GM19468 (cell line): Measurements from ENCODE around the gene DLG4.
"Not testable (repeated sequence)": the region's sequence is repeated elsewhere in the genome, so short reads cannot be mapped to it uniquely, and the experiment has no call there.

ENCODE experiments used
- ATAC-seq: cut with Tn5 transposase; IDR thresholded peaks from one replicate; pipeline ENCODE4 v1.9.1; 2021; ENCODE audit warnings: mild to moderate bottlenecking, moderate library complexity, moderate number of reproducible peaks; ENCODE audit not compliant: unreplicated experiment; ENCODE audit errors: extremely low read depth

DLG4 gene

GRCh38 chr17:7173687-7174602, 45.7 kb downstream of the DLG4 start:
- no peak for ATAC-seq

DNA sequence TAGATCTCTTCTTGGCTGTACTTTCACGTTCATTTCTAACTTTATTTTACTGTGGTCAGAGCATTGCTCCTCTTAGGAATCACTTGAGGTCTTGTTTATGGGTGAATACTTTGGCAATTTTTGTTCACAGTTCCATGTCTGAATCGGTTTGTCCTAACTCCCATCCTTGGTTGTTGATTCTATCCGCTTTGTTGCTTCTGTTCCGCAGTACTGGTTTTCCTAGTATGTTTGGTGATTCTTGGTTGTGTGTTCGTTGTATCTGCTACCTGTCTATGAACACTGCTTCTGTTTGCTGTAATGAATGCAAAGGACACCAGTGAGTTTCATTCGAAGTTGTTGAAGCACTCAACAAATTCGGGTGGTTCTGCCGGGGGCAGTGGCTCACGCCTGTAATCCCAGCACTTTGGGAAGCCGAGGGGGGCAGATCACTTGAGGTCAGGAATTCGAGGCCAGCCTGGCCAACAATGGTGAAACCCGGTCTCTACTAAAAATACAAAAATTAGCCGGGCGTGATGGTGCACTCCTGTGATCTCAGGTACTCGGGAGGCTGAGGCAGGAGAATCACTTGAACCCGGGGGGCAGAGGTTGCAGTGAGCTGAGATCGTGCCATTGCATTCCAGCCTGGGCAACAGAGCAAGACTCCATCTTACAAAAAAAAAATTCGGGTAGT, 47.0 kb downstream of the DLG4 start:
- ATAC-seq = not testable (repeated sequence)

DNA sequence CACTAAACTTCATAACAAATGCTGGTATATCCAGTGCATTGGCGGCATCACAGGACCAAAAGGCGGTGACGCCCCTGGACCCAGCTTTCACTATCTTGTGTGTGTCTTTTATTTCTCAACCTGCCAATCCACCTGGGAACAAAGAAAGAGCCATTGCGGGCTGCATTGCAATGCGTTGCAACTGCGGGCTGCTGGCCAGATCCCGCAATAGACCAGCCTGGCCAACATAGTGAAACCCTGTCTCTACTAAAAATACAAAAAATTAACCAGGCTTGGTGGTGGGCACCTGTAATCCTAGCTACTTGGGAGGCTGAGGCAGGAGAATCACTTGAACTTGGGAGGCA, 50.1 kb downstream of the DLG4 start:
- ATAC-seq = not testable (repeated sequence)

DNA sequence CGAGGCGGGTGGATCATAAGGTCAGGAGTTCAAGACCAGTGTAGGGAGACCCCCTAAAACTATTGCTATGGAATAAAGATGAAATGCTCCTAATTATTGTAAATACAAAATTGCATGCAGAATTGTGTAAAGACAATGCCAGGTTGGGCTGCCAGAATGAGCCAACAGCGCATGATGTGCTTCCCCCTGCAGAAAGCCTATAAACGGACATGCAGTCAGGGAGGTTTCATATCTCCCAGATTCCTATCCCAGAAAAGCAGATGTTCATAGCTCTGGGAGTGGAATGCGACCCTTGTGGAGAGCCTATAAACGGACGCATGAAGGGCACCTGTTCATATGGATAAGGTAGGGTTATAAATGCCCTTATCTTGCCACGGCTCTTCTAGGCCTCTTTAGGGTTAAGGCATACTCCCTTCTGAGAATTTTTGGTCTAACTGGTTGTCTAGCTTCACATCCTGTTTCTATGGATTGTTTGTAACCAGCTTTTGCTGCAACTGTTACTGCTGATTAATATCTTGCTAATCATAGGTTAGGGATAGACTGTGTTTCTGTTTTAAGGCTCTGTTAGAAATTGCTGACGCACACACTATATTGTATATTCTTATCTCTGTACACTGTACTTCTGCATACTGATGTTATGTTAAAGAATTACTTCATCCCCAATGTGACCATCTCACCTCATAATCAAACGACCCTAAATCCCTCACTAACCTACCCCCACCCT, 50.6 kb downstream of the DLG4 start:
- ATAC-seq = not testable (repeated sequence)

DNA sequence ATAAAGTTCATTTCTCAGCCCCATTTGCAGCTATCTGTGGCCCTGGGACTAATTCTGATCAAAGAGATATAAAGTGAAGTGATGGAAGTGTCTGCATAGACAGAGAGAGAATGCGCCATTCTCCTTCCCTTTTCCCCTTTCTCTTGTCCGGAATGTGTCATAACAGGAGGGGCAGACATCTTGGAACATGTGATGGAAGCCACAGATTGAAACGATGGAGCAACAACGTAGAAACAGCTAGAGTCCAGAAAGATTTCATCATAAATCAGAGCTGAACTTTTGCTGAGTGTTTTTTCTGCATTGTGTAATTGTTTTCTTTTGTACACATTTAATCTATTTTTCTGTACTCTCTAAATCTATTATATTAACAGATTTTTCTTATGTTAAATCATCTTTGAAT, 51.8 kb downstream of the DLG4 start:
- ATAC-seq = no peak

GRCh38 chr17:7166873-7167272, 52.8 kb downstream of the DLG4 start:
- no peak for ATAC-seq

- ATAC-seq = not testable (repeated sequence)
These were observed 60.1 kb downstream of the DLG4 start for GRCh38 chr17:7159571-7159970.

GRCh38 chr17:7158424-7158823, 61.2 kb downstream of the DLG4 start:
- ATAC-seq = not testable (repeated sequence)

DNA sequence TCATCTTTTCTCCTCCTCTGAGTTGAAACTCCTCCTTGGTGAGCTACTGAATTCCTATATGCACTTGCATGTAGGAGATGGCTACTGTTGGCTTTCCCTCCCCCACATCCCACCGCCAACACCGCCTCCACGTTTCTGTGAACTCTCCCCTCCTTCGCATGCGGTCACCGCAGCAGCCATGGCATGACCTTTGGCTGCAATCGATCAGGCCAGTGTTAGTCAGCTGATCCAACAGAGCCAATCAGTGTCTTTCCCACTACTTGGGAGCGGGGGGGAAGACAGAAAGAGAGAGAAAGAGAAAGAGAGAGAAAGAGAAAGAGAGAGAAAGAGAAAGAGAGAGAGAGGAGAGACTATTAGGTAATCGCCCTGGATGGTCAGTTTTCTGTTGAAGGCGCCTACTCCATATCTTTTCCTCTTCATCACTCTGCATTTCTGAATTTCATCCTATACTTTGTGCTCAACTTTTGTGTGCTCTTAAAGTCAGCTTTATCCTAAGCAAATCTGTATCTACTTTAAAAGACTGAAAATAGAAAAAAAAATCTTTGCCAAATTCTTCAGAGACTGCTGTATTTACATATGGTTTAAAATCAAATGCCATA, 63.2 kb downstream of the DLG4 start:
- ATAC-seq = no peak

DNA sequence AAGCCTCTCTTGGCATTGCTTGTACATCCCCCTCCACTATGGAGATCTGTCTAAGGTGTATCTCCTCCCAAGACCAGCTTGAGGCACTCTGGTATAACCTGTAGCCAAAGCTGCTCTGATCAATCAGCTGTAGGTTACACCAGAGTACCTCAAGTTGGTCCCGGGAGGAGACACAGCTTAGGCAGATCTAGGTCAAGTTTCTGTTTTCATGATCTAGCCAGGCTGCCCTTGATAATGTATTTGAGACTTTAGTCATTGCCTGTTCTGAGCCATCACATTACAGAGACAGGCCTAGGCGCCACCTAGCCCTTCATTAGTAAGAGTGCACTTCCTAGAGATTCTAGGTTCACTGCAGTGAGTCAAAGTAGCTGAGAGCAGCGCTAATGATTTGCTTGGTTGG, 71.9 kb downstream of the DLG4 start:
- ATAC-seq = no peak

DNA sequence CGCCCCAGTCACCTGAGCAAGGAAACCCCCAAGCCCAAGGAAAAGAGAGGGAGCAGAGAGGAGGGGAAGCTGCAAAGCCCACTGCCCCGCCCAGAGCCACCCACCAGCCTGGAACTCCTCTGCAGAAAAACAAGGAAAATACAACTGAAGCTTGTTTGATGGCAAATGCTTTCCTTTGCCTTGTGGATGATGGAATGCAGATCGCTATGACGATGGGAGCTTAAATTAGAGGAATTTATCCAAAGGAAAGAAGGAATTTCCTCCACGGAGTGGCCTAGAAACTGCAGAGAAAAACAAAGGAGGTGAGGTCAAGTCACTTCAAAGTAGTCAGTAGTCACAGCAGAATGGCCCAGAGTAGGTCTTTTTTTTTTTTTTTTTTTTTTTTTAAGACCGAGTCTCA, 73.5 kb downstream of the DLG4 start:
- ATAC-seq = no peak

GRCh38 chr17:7144213-7144612, 75.4 kb downstream of the DLG4 start:
- no peak for ATAC-seq

- no peak for ATAC-seq
These were observed 77.8 kb downstream of the DLG4 start for GRCh38 chr17:7141824-7142223.

- no peak for ATAC-seq
These were observed 80.2 kb downstream of the DLG4 start for GRCh38 chr17:7139400-7139799.

GRCh38 chr17:7138800-7139381, 80.7 kb downstream of the DLG4 start:
- no peak for ATAC-seq

GRCh38 chr17:7137171-7137943, 82.3 kb downstream of the DLG4 start:
- ATAC-seq = no peak
